NB4 (cell line): ENCODE measurements around the gene FAM204A.

Source experiments
- POLR2A ChIP-seq: IDR thresholded peaks from 2 replicates; pipeline ENCODE4 v1.6.1; 2011; ENCODE audit warnings: mild to moderate bottlenecking; ENCODE audit not compliant: insufficient read length; ENCODE audit errors: extremely low read depth
- TF ChIP-seq, protein P1 (sequence below): IDR thresholded peaks from one replicate; pipeline ENCODE4 v1.5.1; 2012; ENCODE audit warnings: low read depth, low read length
- TF ChIP-seq, protein P2 (sequence below): IDR thresholded peaks from 2 replicates; pipeline ENCODE4 v1.6.1; 2011; ENCODE audit warnings: low read depth, low read length

DNA sequence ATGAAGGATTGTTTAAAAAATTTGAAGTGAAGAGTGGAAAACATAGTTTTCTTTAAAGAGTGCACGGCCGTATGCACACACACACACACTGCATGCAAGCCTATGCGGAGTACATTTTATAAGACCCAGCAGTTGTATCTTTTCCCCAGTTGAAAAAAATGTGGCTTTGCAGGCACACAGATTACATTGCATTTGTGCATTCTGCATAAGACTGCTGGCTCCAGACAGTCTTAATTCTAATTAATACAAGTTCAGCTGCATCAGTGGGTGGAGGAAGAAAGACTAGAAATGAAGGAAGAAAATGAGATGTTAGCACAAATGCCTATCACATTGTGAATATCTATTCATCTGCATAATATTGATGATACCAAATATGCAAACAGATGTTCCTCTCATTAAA lies 79.6 kb downstream of the FAM204A start:
- TF ChIP-seq, protein P1, sequence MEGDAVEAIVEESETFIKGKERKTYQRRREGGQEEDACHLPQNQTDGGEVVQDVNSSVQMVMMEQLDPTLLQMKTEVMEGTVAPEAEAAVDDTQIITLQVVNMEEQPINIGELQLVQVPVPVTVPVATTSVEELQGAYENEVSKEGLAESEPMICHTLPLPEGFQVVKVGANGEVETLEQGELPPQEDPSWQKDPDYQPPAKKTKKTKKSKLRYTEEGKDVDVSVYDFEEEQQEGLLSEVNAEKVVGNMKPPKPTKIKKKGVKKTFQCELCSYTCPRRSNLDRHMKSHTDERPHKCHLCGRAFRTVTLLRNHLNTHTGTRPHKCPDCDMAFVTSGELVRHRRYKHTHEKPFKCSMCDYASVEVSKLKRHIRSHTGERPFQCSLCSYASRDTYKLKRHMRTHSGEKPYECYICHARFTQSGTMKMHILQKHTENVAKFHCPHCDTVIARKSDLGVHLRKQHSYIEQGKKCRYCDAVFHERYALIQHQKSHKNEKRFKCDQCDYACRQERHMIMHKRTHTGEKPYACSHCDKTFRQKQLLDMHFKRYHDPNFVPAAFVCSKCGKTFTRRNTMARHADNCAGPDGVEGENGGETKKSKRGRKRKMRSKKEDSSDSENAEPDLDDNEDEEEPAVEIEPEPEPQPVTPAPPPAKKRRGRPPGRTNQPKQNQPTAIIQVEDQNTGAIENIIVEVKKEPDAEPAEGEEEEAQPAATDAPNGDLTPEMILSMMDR, result no peak
- no peak for TF ChIP-seq POLR2A
- TF ChIP-seq, protein P2, sequence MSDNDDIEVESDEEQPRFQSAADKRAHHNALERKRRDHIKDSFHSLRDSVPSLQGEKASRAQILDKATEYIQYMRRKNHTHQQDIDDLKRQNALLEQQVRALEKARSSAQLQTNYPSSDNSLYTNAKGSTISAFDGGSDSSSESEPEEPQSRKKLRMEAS, result no peak
